Tibial nerve (tissue), 4 donors: ENCODE data around the gene NCOA3. TPM values are rescaled to one million over a fixed set of nuclear protein-coding genes. Genes with fewer than 3 reads are reported as not detected.

Experiments
- DNase-seq, 2 donors: peaks; one replicate each; pipeline ENCODE4 v3.0.0-alpha.2; 2019; ENCODE audit warnings: low spot score in 2 of 2
- H3K27ac ChIP-seq, 4 donors: fragments of 200-600 bp; sonication (generic) in 3 of 4; one replicate each; pipeline ENCODE4 v1.5.1; 2017 to 2019; ENCODE audit warnings: mild to moderate bottlenecking in 1 of 4
- H3K27me3 ChIP-seq, 2 donors: fragments of 200-600 bp; sonication (generic) in 1 of 2; one replicate each; pipeline versions ENCODE4 v1.5.1 to v1.6.0; 2017 to 2019
- H3K36me3 ChIP-seq, 3 donors: fragments of 200-600 bp; sonication (generic); one replicate each; pipeline ENCODE4 v1.5.1; 2018 to 2019
- H3K4me1 ChIP-seq, 4 donors: fragments of 200-600 bp; sonication (generic) in 3 of 4; one replicate each; pipeline ENCODE4 v1.5.1; 2017 to 2019
- H3K4me3 ChIP-seq, 4 donors: fragments of 200-600 bp; sonication (generic) in 3 of 4; one replicate each; pipeline ENCODE4 v1.5.1; 2017 to 2019; ENCODE audit warnings: mild to moderate bottlenecking in 1 of 4, moderate library complexity in 1 of 4
- H3K9me3 ChIP-seq, 4 donors: fragments of 200-600 bp; sonication (generic) in 3 of 4; one replicate each; pipeline ENCODE4 v1.5.1; 2017 to 2019
- CTCF ChIP-seq, 5 experiments: fragments of 200-600 bp in 3 of 5; fragments of 450-650 bp in 2 of 5; sonication (generic) in 3 of 5; IDR thresholded peaks; one replicate each; pipeline ENCODE4 v1.5.1; 2016 to 2019; ENCODE audit warnings: antibody characterized with exemption in 5 of 5, mild to moderate bottlenecking in 3 of 5, moderate library complexity in 2 of 5
- EP300 ChIP-seq, 2 donors: sonication (generic); formaldehyde crosslinking; IDR thresholded peaks; one replicate each; pipeline ENCODE4 v1.6.1; 2017; ENCODE audit warnings: antibody characterized with exemption in 2 of 2, mild to moderate bottlenecking in 1 of 2
- POLR2A ChIP-seq, 2 donors: fragments of 450-650 bp; IDR thresholded peaks; one replicate each; pipeline ENCODE4 v1.6.1; 2017; ENCODE audit warnings: antibody characterized with exemption in 2 of 2, mild to moderate bottlenecking in 2 of 2, moderate library complexity in 2 of 2
- WGBS, 2 donors: methylation state at CpG; one replicate each; pipeline ENCODE4 v1.1.5; 2018; 5-methylcytosine and 5-hydroxymethylcytosine counted together
- total RNA-seq, 4 donors: library from RNA; depleted of rRNA; stranded (reverse); fragments of >200 nt; gene quantifications; one replicate each; pipeline ENCODE4 v1.1.0, GENCODE V29; 2016

NCOA3 gene
- total RNA-seq, 4 donors from 2014 or later, result 38.0 to 48.9 (median 40.7) TPM

- H3K27ac ChIP-seq, result no peak overlapping the region
- no peak for TF ChIP-seq POLR2A (IDR thresholded peaks at IDR 0.05)
- TF ChIP-seq EP300 (IDR thresholded peaks at IDR 0.05), result no peak
- TF ChIP-seq CTCF (IDR thresholded peaks at IDR 0.05), result no peak
- DNase-seq, result no peak
- no peak overlapping the region for H3K4me3 ChIP-seq
- no peaks in the 10 kb centered on the region for H3K9me3 ChIP-seq
- H3K27me3 ChIP-seq, result no peaks in the 10 kb centered on the region
- 73 to 78% methylated on average over 2 of the region's 2 CpGs for WGBS, 2 donors
- H3K4me1 ChIP-seq, result no peaks in the 10 kb centered on the region
- H3K36me3 ChIP-seq, result peaks cover 3 to 97% (median 21%) of the 10 kb centered on the region in 3 donors
These were observed 143.9 kb downstream of the NCOA3 start for GRCh38 chr20:47645632-47646031.

- TF ChIP-seq POLR2A (IDR thresholded peaks at IDR 0.05) (no peak), EP300 (IDR thresholded peaks at IDR 0.05) (no peak), CTCF (IDR thresholded peaks at IDR 0.05) (no peak)
- no peaks in the 10 kb centered on the region for H3K9me3 ChIP-seq
- 82 to 89% methylated on average over 7 of the region's 7 CpGs for WGBS, 2 donors
- H3K27ac ChIP-seq, result no peak overlapping the region
- H3K27me3 ChIP-seq, result no peaks in the 10 kb centered on the region
- H3K4me1 ChIP-seq, result no peaks in the 10 kb centered on the region
- H3K4me3 ChIP-seq, result no peak overlapping the region
- DNase-seq, result no peak
- H3K36me3 ChIP-seq, result peaks cover 3 to 97% (median 31%) of the 10 kb centered on the region in 3 donors
These were observed 146.3 kb downstream of the NCOA3 start for GRCh38 chr20:47647994-47648393.

GRCh38 chr20:47648943-47649342 is 147.3 kb downstream of the NCOA3 start:
- WGBS, 2 donors, result 77 to 86% methylated on average over 6 of the region's 6 CpGs
- Histone ChIP-seq H3K27me3 (no peaks in the 10 kb centered on the region), H3K36me3 (peaks cover 4 to 97% (median 28%) of the 10 kb centered on the region in 3 donors), H3K27ac (no peak overlapping the region), H3K4me3 (no peak overlapping the region), H3K9me3 (no peaks in the 10 kb centered on the region), H3K4me1 (no peaks in the 10 kb centered on the region)
- TF ChIP-seq EP300 (IDR thresholded peaks at IDR 0.05), result no peak
- TF ChIP-seq CTCF (IDR thresholded peaks at IDR 0.05), result no peak
- no peak for TF ChIP-seq POLR2A (IDR thresholded peaks at IDR 0.05)
- no peak for DNase-seq

- Histone ChIP-seq H3K4me3 (no peak overlapping the region), H3K9me3 (no peaks in the 10 kb centered on the region), H3K4me1 (no peaks in the 10 kb centered on the region), H3K27ac (no peak overlapping the region), H3K27me3 (no peaks in the 10 kb centered on the region), H3K36me3 (peaks cover 6 to 74% (median 24%) of the 10 kb centered on the region in 3 donors)
- TF ChIP-seq CTCF (IDR thresholded peaks at IDR 0.05) (no peak), POLR2A (IDR thresholded peaks at IDR 0.05) (no peak), EP300 (IDR thresholded peaks at IDR 0.05) (no peak)
- WGBS, 2 donors, result 78 to 79% methylated on average over 3 of the region's 3 CpGs
- DNase-seq, result no peak
These were observed 150.6 kb downstream of the NCOA3 start for GRCh38 chr20:47652301-47652700.

GRCh38 chr20:47652794-47653193 is 151.1 kb downstream of the NCOA3 start:
- no peak overlapping the region for H3K27ac ChIP-seq
- 96 to 100% methylated on average over 2 of the region's 2 CpGs for WGBS, 2 donors

GRCh38 chr20:47653869-47654268 is 152.2 kb downstream of the NCOA3 start:
- peaks cover 3 to 68% (median 16%) of the 10 kb centered on the region in 3 donors for H3K36me3 ChIP-seq
- no peak for DNase-seq
- no peak overlapping the region for H3K27ac ChIP-seq
- TF ChIP-seq CTCF (IDR thresholded peaks at IDR 0.05) (no peak), EP300 (IDR thresholded peaks at IDR 0.05) (no peak), POLR2A (IDR thresholded peaks at IDR 0.05) (no peak)
- H3K27me3 ChIP-seq, result no peaks in the 10 kb centered on the region
- H3K9me3 ChIP-seq, result no peaks in the 10 kb centered on the region
- H3K4me1 ChIP-seq, result no peaks in the 10 kb centered on the region
- no peak overlapping the region for H3K4me3 ChIP-seq
- 65 to 67% methylated on average over 2 of the region's 2 CpGs for WGBS, 2 donors

More at GRCh38 chr20:47652794-47653193, 151.1 kb downstream of the NCOA3 start:
- H3K27me3 ChIP-seq, result no peaks in the 10 kb centered on the region
- H3K36me3 ChIP-seq, result peaks cover 6 to 74% (median 24%) of the 10 kb centered on the region in 3 donors
- no peaks in the 10 kb centered on the region for H3K9me3 ChIP-seq
- no peak overlapping the region for H3K4me3 ChIP-seq
- no peak for TF ChIP-seq EP300 (IDR thresholded peaks at IDR 0.05)
- H3K4me1 ChIP-seq, result no peaks in the 10 kb centered on the region
- DNase-seq, result no peak
